ENCODE data around the gene DIPK1B. TPM values are rescaled to one million over a fixed set of nuclear protein-coding genes. Genes with fewer than 3 reads are reported as not detected.

DIPK1B gene
- total RNA-seq, 6 donors from 2014 or later, result 9.7 to 24.1 (median 17.0) TPM

DNA sequence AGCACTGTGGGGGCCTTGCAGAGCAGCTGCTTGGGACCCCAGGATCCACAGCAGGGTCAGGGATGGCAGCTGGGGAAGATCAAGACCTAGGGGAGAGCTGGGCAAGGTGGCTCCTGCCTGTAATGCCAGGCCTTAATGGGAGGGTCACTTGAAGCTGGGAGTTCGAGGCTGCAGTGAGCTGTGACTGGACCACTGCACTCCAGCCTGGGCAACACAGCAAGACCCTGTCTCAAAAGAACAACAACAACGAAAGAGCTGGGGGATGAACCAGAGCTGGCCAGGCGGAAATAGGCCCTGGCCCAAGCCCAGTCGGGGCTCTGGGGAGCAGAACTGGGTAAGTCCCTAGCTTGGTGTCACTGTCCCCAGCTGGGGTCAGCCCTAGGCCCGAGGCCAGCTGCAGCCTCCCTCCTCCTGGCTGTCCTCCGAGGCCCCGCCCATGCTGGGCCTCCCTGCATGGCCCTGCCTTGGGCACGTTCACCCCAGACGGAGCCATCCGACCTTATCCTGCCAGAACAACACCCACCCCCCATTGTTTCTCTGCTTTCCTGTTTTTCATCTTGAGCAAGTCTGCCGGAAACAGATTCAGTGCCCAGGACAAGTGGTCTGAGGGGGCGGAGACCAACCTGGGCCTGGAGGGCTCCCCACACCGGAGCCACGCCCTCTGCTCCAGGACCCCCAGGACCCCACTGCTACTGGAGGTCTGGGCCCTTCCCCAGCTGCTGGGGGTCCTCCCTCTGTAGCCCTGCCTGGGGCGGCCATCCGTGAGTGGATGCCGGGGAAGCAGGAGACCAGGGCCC is 1.9 kb downstream of the DIPK1B start:
- H3K4me3 ChIP-seq, result peak overlapping the region in 1 of 4 donors; percentile 64
- peaks cover 39 to 54% (median 46%) of the 10 kb centered on the region in 4 donors for H3K4me1 ChIP-seq

GRCh38 chr9:136714893-136715274 is 2.5 kb downstream of the DIPK1B start:
- Histone ChIP-seq H3K27ac (peak overlapping the region; percentile 80 to 89 (median 88)), H3K4me3 (no peak overlapping the region), H3K27me3 (peaks cover 0 to 12% (median 2%) of the 10 kb centered on the region in 4 donors), H3K4me1 (peaks cover 45 to 60% (median 52%) of the 10 kb centered on the region in 4 donors), H3K36me3 (no peaks in the 10 kb centered on the region), H3K9me3 (no peaks in the 10 kb centered on the region)
- ATAC-seq (ENCODE audit: low FRiP score in 2 of 2), result no peak
- TF ChIP-seq POLR2A (IDR thresholded peaks at IDR 0.05), result no peak
- no peak for TF ChIP-seq EP300 (IDR thresholded peaks at IDR 0.05)
- no peak for TF ChIP-seq CTCF (IDR thresholded peaks at IDR 0.05)
- TF ChIP-seq POLR2AphosphoS5 (IDR thresholded peaks at IDR 0.05), result no peak
- no peak for DNase-seq
- WGBS, 2 donors, result 34% methylated on average over 8 of the region's 8 CpGs; no CpG with 5 or more reads in 1 of the 2 donors

More for the DNA sequence above, 1.9 kb downstream of the DIPK1B start:
- no peaks in the 10 kb centered on the region for H3K36me3 ChIP-seq
- DNase-seq (peak in 1 of 2 donors; percentile 82), ATAC-seq (ENCODE audit: low FRiP score in 2 of 2) (peak; percentile 12 to 61)
- 26 to 38% methylated on average over 10 to 17 of the region's 17 CpGs for WGBS, 2 donors
- H3K27me3 ChIP-seq, result peaks cover 0 to 12% (median 2%) of the 10 kb centered on the region in 4 donors
- TF ChIP-seq CTCF (IDR thresholded peaks at IDR 0.05) (no peak), POLR2AphosphoS5 (IDR thresholded peaks at IDR 0.05) (peak; percentile 65 to 85), EP300 (IDR thresholded peaks at IDR 0.05) (peak in 2 of 4 donors; percentile 78 to 92), POLR2A (IDR thresholded peaks at IDR 0.05) (peak in 1 of 4 donors; percentile 7)
- H3K9me3 ChIP-seq, result no peaks in the 10 kb centered on the region
- peak overlapping the region; percentile 80 to 89 (median 88) for H3K27ac ChIP-seq

GRCh38 chr9:136717399-136717798 is 5.0 kb downstream of the DIPK1B start:
- peaks cover 56 to 74% (median 64%) of the 10 kb centered on the region in 4 donors for H3K4me1 ChIP-seq
- no peak for ATAC-seq (ENCODE audit: low FRiP score in 2 of 2)
- peaks cover 0 to 11% (median 10%) of the 10 kb centered on the region in 4 donors for H3K36me3 ChIP-seq
- DNase-seq, result peak in 1 of 2 donors; percentile 79
- no peaks in the 10 kb centered on the region for H3K9me3 ChIP-seq
- WGBS, 2 donors, result 71 to 79% methylated on average over 5 to 9 of the region's 16 CpGs
- no peak for TF ChIP-seq EP300 (IDR thresholded peaks at IDR 0.05)
- no peak for TF ChIP-seq CTCF (IDR thresholded peaks at IDR 0.05)
- no peak for TF ChIP-seq POLR2AphosphoS5 (IDR thresholded peaks at IDR 0.05)
- no peak for TF ChIP-seq POLR2A (IDR thresholded peaks at IDR 0.05)
- no peak overlapping the region for H3K4me3 ChIP-seq
- peaks cover 0 to 5% (median 2%) of the 10 kb centered on the region in 4 donors for H3K27me3 ChIP-seq
- H3K27ac ChIP-seq, result peak overlapping the region in 2 of 4 donors; percentile 76 to 89

DNA sequence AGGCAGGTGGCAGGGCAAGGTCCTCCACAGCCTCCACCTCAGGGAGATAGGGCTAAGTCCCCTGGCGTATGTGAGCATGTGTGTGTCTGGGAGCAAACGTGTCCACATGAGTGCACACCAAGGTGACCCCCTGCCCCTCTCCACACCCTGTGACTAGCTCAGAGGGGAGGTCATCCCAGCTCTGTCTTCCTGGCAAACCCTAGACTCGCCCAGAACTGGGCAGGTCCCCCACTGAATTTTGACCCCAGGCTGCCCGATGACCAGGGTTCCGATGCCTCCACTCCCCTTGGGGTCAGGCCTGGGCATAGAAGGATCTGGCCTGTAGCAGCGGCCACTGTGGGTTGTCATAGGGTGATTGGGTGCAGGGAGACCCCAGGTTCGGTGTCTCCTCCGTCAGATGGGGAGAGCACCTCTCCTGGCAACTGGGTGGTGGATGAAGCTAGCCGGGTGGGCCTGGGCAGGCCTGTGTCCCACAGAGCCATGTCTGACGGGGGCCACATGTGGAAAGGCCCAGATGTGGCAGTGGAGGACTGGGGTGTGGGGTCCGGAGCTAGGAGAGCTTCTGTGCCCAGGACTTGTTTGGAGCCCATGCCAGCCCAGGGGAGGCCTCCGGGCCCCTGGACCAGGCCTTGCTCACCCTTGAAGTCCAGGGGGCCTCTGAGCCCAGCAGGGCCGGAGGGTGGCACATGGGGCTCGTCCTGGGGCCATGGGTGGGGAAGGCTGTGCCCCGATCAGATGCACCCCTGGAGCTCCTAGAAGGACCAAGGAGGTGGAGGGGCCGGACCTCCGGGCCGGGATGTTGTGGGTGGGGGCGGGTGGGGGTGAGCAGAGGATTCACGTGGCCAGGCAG is 6.2 kb downstream of the DIPK1B start:
- TF ChIP-seq EP300 (IDR thresholded peaks at IDR 0.05), result no peak
- no peak for TF ChIP-seq POLR2AphosphoS5 (IDR thresholded peaks at IDR 0.05)
- no peak for TF ChIP-seq CTCF (IDR thresholded peaks at IDR 0.05)
- TF ChIP-seq POLR2A (IDR thresholded peaks at IDR 0.05), result no peak
- Histone ChIP-seq H3K36me3 (peaks cover 3 to 23% (median 22%) of the 10 kb centered on the region in 4 donors), H3K27ac (peak overlapping the region; percentile 60 to 83 (median 78)), H3K9me3 (no peaks in the 10 kb centered on the region), H3K27me3 (no peaks in the 10 kb centered on the region), H3K4me3 (no peak overlapping the region), H3K4me1 (peaks cover 48 to 73% (median 55%) of the 10 kb centered on the region in 4 donors)
- DNase-seq (no peak), ATAC-seq (ENCODE audit: low FRiP score in 2 of 2) (no peak)
- 60 to 64% methylated on average over 14 to 20 of the region's 20 CpGs for WGBS, 2 donors
